HG02571 (cell line): ENCODE data around the gene KLHL2.
"Not testable (repeated sequence)": the region's sequence is repeated elsewhere in the genome, so short reads cannot be mapped to it uniquely, and the experiment has no call there.

Experiments
- ATAC-seq: cut with Tn5 transposase; IDR thresholded peaks from one replicate; pipeline ENCODE4 v1.9.1; 2021; ENCODE audit warnings: mild to moderate bottlenecking, moderate library complexity; ENCODE audit not compliant: unreplicated experiment

KLHL2 gene

DNA sequence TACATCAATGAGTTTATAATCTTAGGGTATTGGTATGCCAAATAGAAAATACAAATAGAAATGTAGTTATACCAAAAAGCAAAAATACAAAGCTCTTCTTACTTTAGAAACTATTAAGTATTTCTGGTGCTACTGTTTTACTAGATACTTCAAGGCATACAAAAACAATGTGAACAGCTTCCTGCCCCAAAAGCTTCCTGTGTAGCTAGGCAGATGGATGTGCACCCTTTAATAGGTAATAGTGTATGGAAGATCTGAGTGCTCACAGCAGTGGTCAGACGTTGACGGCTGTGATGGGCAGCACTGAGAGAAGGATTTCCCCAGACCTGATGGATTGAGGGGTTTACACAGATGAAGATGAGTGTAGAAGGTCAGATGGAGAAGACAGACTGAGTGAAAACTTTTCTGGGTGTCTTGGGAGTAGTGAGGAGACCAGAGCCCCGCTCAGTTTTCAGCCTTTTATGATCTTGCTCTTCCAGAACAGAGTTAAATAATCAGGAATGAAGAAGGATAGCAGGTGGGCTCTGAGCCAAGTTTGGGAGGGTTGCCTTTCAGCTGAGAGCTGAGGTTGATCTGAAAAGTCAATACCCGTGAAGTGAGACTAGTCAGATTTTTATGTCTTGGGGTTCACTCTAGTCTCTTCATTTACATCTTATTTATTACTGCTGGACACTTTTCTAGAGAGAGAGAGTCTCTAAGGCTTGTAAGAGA is 22.3 kb downstream of the KLHL2 start:
- ATAC-seq, result not testable (repeated sequence)

DNA sequence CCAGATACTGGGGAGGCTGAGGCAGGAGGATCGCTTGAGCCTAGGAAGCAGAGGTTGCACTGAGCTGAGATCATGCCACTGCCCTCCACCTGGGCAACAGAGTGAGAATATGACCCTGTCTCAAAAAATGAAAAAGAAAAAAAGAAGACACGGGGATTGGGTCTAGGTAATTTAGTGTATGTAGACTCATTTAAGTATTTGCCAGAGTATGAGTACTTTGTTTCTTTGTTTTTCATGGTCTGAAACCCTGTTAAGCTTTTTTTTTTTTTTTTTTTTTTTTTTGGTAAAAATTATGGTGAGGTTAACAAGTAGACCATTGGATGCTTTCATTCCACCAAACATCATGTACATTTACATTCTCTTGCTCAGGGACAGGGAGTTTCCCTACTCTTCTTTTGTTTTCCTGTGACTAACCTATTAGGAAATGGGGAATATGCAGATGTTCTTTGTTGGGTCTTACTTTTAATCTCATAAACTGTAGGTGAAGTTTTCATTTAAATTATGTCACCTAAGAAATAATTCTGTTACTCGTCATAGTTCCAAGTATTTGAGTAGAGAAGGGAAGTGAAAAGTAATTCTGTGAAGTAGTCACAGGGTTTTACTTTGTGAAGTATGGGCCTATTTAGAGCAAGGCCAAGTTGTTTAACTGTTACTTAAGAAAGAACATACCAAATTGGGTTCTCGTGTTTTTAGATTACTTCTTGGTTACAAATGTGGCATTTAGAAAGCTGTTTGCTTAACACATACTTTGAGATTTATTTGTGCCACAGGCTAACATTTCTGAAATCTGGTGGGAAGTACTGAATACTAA is 25.5 kb downstream of the KLHL2 start:
- ATAC-seq, result peak; percentile 52

DNA sequence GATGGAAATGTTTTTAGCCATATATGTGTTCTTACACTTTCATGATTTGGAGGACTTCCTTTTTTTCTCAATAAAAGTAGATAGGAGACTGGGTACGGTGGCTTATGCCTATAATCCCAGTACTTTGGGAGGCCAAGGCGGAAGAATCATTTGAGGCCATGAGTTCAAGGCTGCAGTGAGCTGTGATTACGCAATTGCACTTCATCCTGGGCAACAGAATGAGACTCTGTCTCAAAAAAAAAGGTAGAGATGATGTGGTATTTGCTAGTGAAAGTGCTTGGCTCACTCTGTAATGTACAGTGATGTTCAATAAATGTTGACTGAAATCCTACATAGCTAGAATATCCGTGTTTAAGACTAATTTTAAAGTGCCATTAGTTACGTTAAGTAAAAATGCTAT is 27.4 kb downstream of the KLHL2 start:
- no peak for ATAC-seq

DNA sequence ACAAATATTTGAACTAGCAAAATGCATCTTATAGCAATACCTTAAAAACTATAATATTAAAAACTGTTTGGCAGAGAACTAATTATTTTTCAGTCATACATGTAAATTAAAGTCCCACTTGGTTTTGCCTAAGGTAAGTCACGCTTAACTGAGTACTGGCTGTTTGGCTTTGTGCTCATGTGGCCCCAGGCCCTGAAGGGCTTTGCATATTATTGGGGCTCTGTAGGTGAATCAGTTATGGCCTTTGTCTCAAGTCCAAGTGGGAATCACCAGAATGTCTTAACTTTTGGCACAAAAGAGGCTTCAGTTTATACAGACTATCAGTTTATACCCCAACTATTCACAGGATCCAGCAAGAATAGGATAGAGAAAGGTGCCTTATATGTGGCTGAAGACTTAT is 29.5 kb downstream of the KLHL2 start:
- not testable (repeated sequence) for ATAC-seq

- ATAC-seq, result not testable (repeated sequence)
Observed at GRCh38 chr4:165238041-165238640, 30.8 kb downstream of the KLHL2 start.

- ATAC-seq, result not testable (repeated sequence)
Observed at GRCh38 chr4:165240761-165241160, 33.4 kb downstream of the KLHL2 start.

- ATAC-seq, result not testable (repeated sequence)
Observed at GRCh38 chr4:165244148-165244547, 36.8 kb downstream of the KLHL2 start.

- not testable (repeated sequence) for ATAC-seq
Observed at GRCh38 chr4:165244587-165245186, 37.3 kb downstream of the KLHL2 start.

DNA sequence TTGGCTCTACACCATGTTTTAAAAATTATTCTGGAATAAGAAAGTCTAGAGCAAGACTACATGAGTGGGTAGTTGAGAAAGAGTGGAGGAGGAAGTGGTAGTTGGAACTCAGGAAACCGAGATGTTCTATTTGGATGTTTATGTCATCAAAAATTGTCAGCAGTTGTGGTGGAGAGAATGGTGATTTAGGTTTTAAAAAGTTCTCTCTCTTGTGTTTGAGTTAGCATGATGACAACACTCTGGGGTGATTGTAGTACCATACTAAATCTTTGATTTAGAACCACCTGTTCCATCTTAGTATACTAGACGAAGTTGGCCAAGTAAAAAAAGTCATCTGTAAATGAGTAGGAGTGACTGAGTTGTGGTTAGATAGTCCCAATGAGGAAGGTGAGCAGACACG is 40.7 kb downstream of the KLHL2 start:
- no peak for ATAC-seq

- not testable (repeated sequence) for ATAC-seq
Observed at GRCh38 chr4:165248904-165249303, 41.5 kb downstream of the KLHL2 start.

- not testable (repeated sequence) for ATAC-seq
Observed at GRCh38 chr4:165254771-165255170, 47.4 kb downstream of the KLHL2 start.

DNA sequence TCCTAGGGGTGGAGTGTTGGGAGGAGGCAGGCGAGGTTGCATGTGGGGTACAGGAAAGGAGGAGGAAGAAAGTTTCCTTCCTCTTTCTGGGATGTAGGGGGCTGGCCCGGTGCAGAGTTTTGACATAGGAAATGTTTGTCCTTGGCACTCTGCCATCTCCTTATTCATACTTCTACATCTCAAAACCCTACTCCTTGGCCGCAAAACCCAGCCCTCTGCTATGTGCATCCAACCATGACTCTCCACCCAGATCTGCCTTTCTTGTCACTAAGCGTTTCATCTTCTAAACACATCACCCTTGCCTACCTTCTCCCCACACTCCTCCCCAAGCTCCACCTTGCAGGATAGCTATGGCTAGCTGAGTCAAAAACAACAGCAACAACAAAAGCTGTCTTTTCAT is 48.1 kb downstream of the KLHL2 start:
- ATAC-seq, result peak; percentile 95

DNA sequence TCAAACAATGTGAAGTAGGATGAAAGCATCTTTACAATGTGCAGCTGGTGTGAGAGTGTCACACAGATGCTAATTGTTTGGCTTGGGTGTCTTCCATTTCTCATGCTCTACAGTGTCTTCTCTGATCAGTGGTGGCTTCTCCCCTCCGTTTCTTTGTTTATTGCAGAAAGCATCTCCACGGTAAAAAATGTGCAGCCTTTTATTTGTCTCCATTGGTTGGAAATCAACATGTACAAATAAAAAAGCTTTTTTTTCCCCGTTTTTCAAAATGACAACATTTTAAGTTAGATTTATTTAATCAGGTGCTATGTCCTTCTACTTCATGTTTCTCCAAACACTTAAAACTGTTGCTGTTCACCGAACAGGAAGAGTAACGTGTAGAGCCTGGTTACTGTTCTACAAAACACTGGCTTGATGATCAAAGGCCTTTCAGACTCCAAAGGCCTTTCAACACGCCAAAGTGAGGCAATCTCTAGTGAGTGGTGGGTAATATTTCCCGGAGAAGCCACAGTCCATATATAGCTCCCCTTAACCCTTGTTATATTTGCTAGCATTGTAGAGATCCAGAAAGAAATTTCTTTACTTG is 48.8 kb downstream of the KLHL2 start:
- ATAC-seq, result not testable (repeated sequence)

GRCh38 chr4:165259776-165260175 is 52.4 kb downstream of the KLHL2 start:
- ATAC-seq, result not testable (repeated sequence)

DNA sequence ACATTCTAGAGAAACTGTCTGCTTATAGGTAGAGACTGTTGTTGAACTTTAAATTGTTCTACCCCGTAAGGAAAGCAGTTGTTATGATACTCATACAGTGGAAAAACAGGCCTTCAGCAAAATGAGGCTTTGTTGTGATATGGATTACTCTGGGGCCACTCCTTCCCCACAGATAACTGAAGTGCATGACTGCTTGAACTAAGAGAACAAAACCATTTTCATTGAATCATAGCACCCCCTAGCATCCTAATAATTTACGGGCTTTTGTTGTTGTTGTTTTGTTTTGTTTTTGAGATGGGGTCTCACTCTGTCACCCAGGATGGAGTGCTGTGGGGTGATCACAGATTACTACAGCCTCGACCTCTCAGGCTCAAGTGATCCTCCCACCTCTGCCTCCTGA is 54.9 kb downstream of the KLHL2 start:
- ATAC-seq, result not testable (repeated sequence)

- ATAC-seq, result not testable (repeated sequence)
Observed at GRCh38 chr4:165263466-165263865, 56.1 kb downstream of the KLHL2 start.

DNA sequence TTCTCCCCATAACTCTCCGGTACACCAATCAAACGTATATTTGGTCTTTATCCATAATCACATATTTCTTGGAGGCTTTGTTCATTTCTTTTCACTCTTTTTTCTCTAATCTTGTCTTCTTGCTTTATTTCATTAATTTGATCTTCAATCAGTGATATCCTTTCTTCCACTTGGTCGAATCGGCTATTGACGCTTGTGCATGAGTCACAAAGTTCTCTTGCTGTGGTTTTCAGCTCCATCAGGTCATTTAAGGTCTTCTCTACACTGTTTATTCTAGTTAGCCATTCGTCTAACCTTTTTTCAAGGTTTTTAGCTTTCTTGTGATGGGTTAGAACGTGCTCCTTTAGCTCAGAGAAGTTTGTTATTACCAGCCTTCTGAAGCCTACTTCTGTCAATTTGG is 62.6 kb downstream of the KLHL2 start:
- ATAC-seq, result not testable (repeated sequence)

GRCh38 chr4:165273443-165273842 is 66.1 kb downstream of the KLHL2 start:
- ATAC-seq, result not testable (repeated sequence)

GRCh38 chr4:165275357-165275756 is 68.0 kb downstream of the KLHL2 start:
- ATAC-seq, result not testable (repeated sequence)

DNA sequence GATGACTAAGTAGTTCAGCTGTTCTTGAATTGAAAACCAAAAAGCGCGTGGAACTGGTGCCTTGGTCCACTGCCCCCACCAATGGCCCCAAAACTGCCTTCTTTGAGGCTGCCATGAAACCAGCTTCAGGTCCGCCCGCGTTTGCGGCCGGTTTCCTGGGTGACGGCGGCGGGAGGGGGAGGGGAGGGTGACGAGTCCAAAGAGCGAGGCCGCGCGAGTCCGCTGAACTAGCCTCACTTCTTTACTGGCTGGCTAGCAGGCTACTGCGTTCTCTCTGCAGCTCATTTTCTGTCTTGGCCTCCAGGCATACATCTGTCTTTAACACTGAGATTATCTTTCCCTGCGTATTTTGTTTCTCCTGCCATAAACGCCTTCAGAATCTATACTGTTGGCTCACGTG is 72.2 kb downstream of the KLHL2 start:
- not testable (repeated sequence) for ATAC-seq

DNA sequence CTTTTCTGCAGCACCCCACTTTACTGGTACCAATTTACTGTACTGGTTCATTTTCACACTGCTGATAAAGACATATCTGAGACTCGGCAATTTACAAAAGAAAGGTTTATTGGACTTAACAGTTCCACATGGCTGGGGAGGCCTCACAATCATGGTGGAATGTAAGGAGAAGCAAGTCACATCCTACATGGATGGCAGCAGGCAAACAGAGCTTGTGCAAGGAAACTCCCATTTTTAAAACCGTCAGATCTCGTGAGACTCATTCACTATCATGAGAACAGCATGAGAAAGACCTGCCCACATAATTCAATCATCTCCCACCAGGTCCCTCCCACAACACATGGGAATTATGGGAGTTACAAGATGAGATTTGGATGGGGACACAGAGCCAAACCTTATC is 77.3 kb downstream of the KLHL2 start:
- ATAC-seq, result not testable (repeated sequence)
